Measurements from ENCODE around the gene SLC38A3.

The SLC38A3 gene

DNA sequence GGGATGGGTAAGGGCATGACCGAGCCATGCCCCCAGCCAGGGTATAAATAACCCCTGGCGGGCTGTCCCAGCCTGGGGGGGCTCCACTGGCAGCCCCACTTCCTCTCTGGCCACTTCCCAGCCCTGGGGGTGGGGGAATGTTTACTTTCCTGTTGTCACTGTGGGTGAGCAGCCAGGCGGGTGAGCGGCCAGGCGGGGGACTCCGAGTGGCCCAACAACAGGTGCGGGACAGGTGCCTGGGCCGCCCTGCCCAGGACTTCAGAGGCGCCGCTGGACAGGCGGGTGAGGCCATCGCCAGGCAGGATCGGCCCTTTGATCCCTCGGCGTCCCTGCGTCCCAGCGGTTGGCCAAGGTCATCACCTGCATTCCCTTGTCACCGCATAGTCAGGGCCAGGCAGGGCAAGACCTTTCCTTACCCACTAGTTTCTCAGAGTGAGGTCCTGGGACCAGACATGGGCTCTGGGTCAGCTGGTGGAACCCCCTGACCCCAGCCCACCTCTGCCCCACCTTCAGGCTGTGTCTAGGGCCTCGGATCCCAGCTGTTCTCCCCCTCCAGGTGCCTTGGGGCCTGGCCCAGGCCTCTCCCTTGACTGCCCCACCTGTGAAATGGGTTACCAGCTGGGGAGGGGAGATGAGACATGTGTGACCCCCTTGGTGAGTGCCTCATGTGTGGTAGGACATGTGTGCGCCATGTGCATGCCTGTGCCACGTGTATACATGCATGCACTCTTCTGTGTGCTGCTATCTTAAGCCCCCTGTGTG lies 33.4 kb upstream of the SLC38A3 start:
- Histone ChIP-seq H3K27me3 (no peaks in the 10 kb centered on the region), H3K27ac (no peak overlapping the region), H3K36me3 (no peaks in the 10 kb centered on the region), H3K4me3 (ENCODE audit: low read depth in 1 of 2, low read length in 1 of 2) (no peak overlapping the region), H3K9me3 (no peaks in the 10 kb centered on the region), H3K4me1 (ENCODE audit: control insufficient read depth in 1 of 2, insufficient read depth in 1 of 2, low read depth in 1 of 2, low read length in 1 of 2) (peaks cover 0 to 4% of the 10 kb centered on the region in 2 experiments)
- no peak for TF ChIP-seq CTCF (IDR thresholded peaks at IDR 0.05)

DNA sequence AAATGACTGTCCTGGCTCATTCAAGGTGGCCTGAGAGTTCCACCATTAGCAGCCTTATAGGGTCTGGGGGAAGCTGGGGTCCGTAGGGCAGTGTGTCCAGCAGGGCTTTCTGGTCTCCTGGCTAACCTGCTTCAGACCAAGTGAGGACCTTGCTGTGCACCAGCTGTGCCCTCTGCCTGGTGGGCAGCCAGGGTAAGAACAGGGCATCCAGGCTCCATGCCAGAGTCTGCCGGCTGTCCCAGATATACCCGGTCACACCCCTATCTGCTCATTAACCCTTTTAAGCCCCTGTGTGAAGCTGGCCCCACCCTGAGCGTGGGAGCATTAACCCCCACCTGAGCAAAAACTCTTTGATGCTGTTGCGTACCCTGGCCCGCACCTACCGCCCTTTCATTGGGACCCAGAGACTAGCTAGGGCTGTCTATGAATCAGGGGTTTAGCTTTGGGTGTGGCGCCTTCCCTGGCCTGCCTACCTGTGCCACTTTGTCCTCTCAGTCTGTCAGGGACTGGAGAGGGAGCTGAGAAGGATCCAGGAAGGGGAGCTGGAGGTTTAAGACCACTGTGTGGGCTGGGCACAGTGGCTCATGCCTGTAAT lies 32.3 kb upstream of the SLC38A3 start:
- H3K27ac ChIP-seq: no peak overlapping the region
- no peak overlapping the region for H3K4me3 ChIP-seq (ENCODE audit: low read depth in 1 of 2, low read length in 1 of 2)
- H3K27me3 ChIP-seq: no peaks in the 10 kb centered on the region
- no peaks in the 10 kb centered on the region for H3K9me3 ChIP-seq
- TF ChIP-seq CTCF (IDR thresholded peaks at IDR 0.05): no peak
- H3K4me1 ChIP-seq (ENCODE audit: control insufficient read depth in 1 of 2, insufficient read depth in 1 of 2, low read depth in 1 of 2, low read length in 1 of 2): peaks cover 0 to 4% of the 10 kb centered on the region in 2 experiments
- H3K36me3 ChIP-seq: no peaks in the 10 kb centered on the region

DNA sequence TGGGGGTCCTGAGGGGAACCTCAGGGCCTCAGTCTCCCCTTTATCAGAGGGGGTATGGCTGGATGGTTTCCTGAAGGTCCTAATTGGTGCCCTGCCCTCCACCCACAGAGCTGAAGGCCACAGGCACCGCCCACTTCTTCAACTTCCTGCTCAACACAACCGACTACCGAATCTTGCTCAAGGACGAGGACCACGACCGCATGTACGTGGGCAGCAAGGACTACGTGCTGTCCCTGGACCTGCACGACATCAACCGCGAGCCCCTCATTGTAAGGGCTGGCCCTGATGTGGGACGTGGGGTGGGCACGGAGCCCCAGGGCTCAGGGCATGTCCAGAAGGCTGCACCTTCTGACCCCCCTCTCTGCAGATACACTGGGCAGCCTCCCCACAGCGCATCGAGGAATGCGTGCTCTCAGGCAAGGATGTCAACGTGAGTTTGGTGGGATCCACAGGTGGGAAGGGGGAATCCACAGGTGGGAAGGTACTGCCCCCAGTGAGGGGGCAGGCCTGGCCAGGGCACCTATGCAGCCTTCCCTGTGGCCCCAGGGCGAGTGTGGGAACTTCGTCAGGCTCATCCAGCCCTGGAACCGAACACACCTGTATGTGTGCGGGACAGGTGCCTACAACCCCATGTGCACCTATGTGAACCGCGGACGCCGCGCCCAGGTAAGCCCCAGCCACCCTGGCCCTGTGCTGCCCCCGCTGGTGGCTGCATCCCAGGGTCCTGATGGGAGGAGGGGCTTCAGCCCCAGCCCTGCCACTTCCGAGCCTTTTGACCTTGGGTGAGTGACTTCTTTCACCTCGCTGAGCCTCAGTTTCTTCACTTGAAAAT lies 31.2 kb upstream of the SLC38A3 start:
- no peaks in the 10 kb centered on the region for H3K36me3 ChIP-seq
- H3K4me3 ChIP-seq (ENCODE audit: low read depth in 1 of 2, low read length in 1 of 2): no peak overlapping the region
- no peaks in the 10 kb centered on the region for H3K9me3 ChIP-seq
- H3K27ac ChIP-seq: no peak overlapping the region
- no peaks in the 10 kb centered on the region for H3K27me3 ChIP-seq
- TF ChIP-seq CTCF (IDR thresholded peaks at IDR 0.05): no peak
- H3K4me1 ChIP-seq (ENCODE audit: control insufficient read depth in 1 of 2, insufficient read depth in 1 of 2, low read depth in 1 of 2, low read length in 1 of 2): peaks cover 0 to 4% of the 10 kb centered on the region in 2 experiments

- no peak for TF ChIP-seq CTCF (IDR thresholded peaks at IDR 0.05)
- no peak overlapping the region for H3K27ac ChIP-seq
- H3K36me3 ChIP-seq: no peaks in the 10 kb centered on the region
- H3K4me3 ChIP-seq (ENCODE audit: low read depth in 1 of 2, low read length in 1 of 2): no peak overlapping the region
- no peaks in the 10 kb centered on the region for H3K9me3 ChIP-seq
- peaks cover 0 to 4% of the 10 kb centered on the region in 2 experiments for H3K4me1 ChIP-seq (ENCODE audit: control insufficient read depth in 1 of 2, insufficient read depth in 1 of 2, low read depth in 1 of 2, low read length in 1 of 2)
- no peaks in the 10 kb centered on the region for H3K27me3 ChIP-seq
Measured at GRCh38 chr3:50174517-50174895, 30.6 kb upstream of the SLC38A3 start.

- peaks cover 0 to 4% of the 10 kb centered on the region in 2 experiments for H3K4me1 ChIP-seq (ENCODE audit: control insufficient read depth in 1 of 2, insufficient read depth in 1 of 2, low read depth in 1 of 2, low read length in 1 of 2)
- H3K4me3 ChIP-seq (ENCODE audit: low read depth in 1 of 2, low read length in 1 of 2): no peak overlapping the region
- no peak for TF ChIP-seq CTCF (IDR thresholded peaks at IDR 0.05)
- no peaks in the 10 kb centered on the region for H3K27me3 ChIP-seq
- H3K27ac ChIP-seq: no peak overlapping the region
- no peaks in the 10 kb centered on the region for H3K9me3 ChIP-seq
- no peaks in the 10 kb centered on the region for H3K36me3 ChIP-seq
Measured at GRCh38 chr3:50174947-50175524, 30.0 kb upstream of the SLC38A3 start.

Data from neutrophil (primary cell).